ENCODE data around the gene PGLYRP3. TPM values are rescaled to one million over a fixed set of nuclear protein-coding genes. Genes with fewer than 3 reads are reported as not detected.

The PGLYRP3 gene
- total and polyA plus RNA-seq, 12 donors = not detected

DNA sequence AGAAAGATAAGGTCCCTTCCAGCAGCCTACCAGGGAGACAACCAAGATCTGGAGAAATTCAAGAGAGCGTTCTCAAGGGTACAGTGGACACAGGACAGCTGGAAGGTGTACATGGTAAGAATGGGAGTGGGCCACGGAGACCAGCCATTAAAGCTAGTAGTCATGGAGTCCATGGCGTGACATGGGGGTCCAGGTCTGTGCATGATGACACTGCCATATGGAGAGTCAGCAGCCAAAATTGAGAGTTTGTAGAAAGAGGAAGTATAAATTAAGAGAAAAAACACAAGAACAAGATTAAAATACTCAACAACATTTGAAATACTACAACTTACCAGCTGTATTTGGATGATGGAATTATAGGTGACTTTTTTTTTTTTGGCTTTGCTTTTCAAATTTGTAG, 61.2 kb downstream of the PGLYRP3 start:
- WGBS, 4 donors = 83 to 90% (median 84%) methylated on average over 3 of the region's 3 CpGs
- intact Hi-C loops (cut with DNase I) = no loop called here
- DNase-seq = no peak
- no peaks in the 10 kb centered on the region for H3K9me3 ChIP-seq (replicated peaks in 1 of 3)
- no peak overlapping the region for H3K4me3 ChIP-seq
- no peak overlapping the region for H3K27ac ChIP-seq
- no peaks in the 10 kb centered on the region for H3K36me3 ChIP-seq (replicated peaks in 1 of 2)
- TF ChIP-seq POLR2A (IDR thresholded peaks at IDR 0.05) = no peak
- peaks cover 10% of the 10 kb centered on the region for H3K27me3 ChIP-seq
- H3K4me1 ChIP-seq (replicated peaks in 1 of 2) = no peaks in the 10 kb centered on the region

DNA sequence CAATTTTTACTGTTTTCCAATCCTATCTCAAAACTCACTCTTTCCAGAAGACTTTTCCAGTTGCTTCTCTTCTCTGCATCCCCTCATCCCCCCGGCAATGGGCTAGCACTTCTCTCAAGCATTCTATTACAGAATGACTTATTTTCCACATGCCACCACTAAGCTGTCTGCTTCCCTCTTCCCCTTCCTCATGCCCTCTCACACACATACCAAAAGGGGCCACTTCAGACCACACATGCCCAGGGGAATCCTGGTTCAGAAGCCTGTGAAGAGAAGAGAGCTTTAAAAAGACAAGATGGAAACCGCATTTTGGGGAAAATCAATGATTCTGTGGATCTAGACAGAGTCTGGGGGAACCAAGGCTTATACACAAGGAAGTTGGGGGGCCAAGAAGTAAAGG, 61.7 kb downstream of the PGLYRP3 start:
- intact Hi-C loops (cut with DNase I) = no loop called here
- H3K4me1 ChIP-seq (replicated peaks in 1 of 2) = no peaks in the 10 kb centered on the region
- peaks cover 10% of the 10 kb centered on the region for H3K27me3 ChIP-seq
- 73 to 85% (median 77%) methylated on average over 2 of the region's 2 CpGs for WGBS, 4 donors
- TF ChIP-seq, protein P1, sequence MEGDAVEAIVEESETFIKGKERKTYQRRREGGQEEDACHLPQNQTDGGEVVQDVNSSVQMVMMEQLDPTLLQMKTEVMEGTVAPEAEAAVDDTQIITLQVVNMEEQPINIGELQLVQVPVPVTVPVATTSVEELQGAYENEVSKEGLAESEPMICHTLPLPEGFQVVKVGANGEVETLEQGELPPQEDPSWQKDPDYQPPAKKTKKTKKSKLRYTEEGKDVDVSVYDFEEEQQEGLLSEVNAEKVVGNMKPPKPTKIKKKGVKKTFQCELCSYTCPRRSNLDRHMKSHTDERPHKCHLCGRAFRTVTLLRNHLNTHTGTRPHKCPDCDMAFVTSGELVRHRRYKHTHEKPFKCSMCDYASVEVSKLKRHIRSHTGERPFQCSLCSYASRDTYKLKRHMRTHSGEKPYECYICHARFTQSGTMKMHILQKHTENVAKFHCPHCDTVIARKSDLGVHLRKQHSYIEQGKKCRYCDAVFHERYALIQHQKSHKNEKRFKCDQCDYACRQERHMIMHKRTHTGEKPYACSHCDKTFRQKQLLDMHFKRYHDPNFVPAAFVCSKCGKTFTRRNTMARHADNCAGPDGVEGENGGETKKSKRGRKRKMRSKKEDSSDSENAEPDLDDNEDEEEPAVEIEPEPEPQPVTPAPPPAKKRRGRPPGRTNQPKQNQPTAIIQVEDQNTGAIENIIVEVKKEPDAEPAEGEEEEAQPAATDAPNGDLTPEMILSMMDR (IDR thresholded peaks at IDR 0.05) = no peak
- TF ChIP-seq POLR2A (IDR thresholded peaks at IDR 0.05) = no peak
- no peaks in the 10 kb centered on the region for H3K9me3 ChIP-seq (replicated peaks in 1 of 3)
- no peaks in the 10 kb centered on the region for H3K36me3 ChIP-seq (replicated peaks in 1 of 2)
- no peak overlapping the region for H3K4me3 ChIP-seq
- DNase-seq = no peak
- no peak overlapping the region for H3K27ac ChIP-seq

DNA sequence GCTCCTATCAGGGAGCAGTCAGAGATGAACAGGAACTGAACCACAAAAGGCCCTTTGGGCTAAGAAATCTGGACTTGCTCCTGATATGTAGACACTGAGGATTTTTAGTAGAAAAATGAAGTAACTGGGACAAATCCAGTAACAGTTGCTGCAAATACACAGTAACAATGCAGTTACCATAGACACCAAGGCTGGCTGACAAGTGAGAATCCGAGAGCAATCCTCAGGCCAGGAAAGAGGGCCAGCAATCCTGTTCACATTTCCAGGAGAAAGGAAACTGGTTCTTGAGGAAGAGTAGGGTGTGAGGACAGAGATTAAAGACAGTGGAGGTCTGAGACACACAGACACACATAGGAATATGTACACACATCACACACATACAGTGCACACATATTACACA, 62.6 kb downstream of the PGLYRP3 start:
- H3K27ac ChIP-seq = no peak overlapping the region
- DNase-seq = no peak
- no peaks in the 10 kb centered on the region for H3K4me1 ChIP-seq (replicated peaks in 1 of 2)
- TF ChIP-seq POLR2A (IDR thresholded peaks at IDR 0.05) = no peak
- TF ChIP-seq, protein P1 (IDR thresholded peaks at IDR 0.05) = no peak
- no peak overlapping the region for H3K4me3 ChIP-seq
- intact Hi-C loops (cut with DNase I) = no loop called here
- no peaks in the 10 kb centered on the region for H3K9me3 ChIP-seq (replicated peaks in 1 of 3)
- WGBS, 4 donors = 40 to 67% (median 50%) methylated on average over 1 of the region's 1 CpG
- no peaks in the 10 kb centered on the region for H3K36me3 ChIP-seq (replicated peaks in 1 of 2)
- peaks cover 10% of the 10 kb centered on the region for H3K27me3 ChIP-seq

DNA sequence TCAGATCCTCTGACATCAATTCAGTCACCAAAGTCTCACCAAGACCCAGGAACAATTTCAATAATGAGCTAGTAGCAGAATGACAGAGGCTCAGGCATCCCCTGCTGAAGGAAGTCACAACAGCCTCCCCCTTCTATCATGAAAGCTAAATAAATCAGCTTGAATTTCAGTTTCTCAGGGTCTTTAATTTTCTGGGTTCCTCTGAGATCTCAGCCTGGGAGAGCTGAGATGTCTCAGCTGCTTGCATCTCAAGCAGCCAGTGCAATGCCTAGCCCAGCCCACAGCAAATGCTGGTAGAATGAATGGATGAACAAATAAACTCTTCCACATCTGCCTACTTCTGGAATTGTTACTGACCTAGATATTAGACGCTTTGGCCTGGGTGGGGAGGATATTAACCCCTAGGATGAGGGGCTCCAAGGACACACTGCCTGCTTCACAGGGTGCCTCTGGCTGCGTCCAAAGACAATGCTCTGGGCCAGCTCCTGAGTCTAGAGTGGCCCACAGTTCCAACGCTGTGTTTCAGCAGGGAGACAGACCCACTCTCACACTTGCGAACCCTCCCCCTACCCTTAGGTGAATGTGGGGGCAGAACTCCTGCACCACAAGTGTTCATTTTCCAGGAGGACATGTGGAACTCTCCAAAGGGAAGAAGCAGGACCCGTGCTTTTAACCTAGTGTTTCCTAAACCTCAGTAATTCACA, 64.4 kb downstream of the PGLYRP3 start:
- 51 to 77% (median 62%) methylated on average over 4 to 5 of the region's 5 CpGs for WGBS, 4 donors
- DNase-seq = no peak
- Histone ChIP-seq H3K4me3 (no peak overlapping the region), H3K9me3 (replicated peaks in 1 of 3) (no peaks in the 10 kb centered on the region), H3K36me3 (replicated peaks in 1 of 2) (no peaks in the 10 kb centered on the region), H3K27me3 (peaks cover 10% of the 10 kb centered on the region), H3K4me1 (replicated peaks in 1 of 2) (no peaks in the 10 kb centered on the region), H3K27ac (no peak overlapping the region)
- intact Hi-C loops (cut with DNase I) = no loop called here
- TF ChIP-seq, protein P1 (IDR thresholded peaks at IDR 0.05) = no peak
- TF ChIP-seq POLR2A (IDR thresholded peaks at IDR 0.05) = no peak

Small RNAs within 50 kb of the gene (small RNA-seq; reads per million reads assigned to genes)
- 0 reads per million in 2 donors for gene RNU6-160P

Other genes starting within 250 kb of the PGLYRP3 start
- under 1 TPM in 1 of 9 donors, not detected in 8; 0.50 TPM for gene SPRR2B, start 241.3 kb downstream of the PGLYRP3 start, total RNA-seq
- not detected for gene SPRR2B, start 241.3 kb downstream of the PGLYRP3 start, polyA plus RNA-seq
- not detected for gene SPRR2E, start 218.4 kb downstream of the PGLYRP3 start, total RNA-seq
- under 1 TPM in 1 of 3 donors, not detected in 2; 0.54 TPM for gene SPRR2E, start 218.4 kb downstream of the PGLYRP3 start, polyA plus RNA-seq
- gene SPRR2F, start 199.4 kb downstream of the PGLYRP3 start, total RNA-seq = not detected
- not detected for gene SPRR2F, start 199.4 kb downstream of the PGLYRP3 start, polyA plus RNA-seq
- gene SPRR2G, start 162.1 kb downstream of the PGLYRP3 start, total RNA-seq = not detected
- gene SPRR2G, start 162.1 kb downstream of the PGLYRP3 start, polyA plus RNA-seq = not detected
- gene LELP1, start 109.5 kb downstream of the PGLYRP3 start, total RNA-seq = not detected
- not detected for gene LELP1, start 109.5 kb downstream of the PGLYRP3 start, polyA plus RNA-seq
- not detected for gene PRR9, start 95.4 kb downstream of the PGLYRP3 start, total RNA-seq
- not detected for gene PRR9, start 95.4 kb downstream of the PGLYRP3 start, polyA plus RNA-seq
- gene LORICRIN, start 53.3 kb downstream of the PGLYRP3 start, total RNA-seq = not detected
- gene LORICRIN, start 53.3 kb downstream of the PGLYRP3 start, polyA plus RNA-seq = not detected
- gene PGLYRP4, start 35.9 kb upstream of the PGLYRP3 start, total RNA-seq = not detected
- gene PGLYRP4, start 35.9 kb upstream of the PGLYRP3 start, polyA plus RNA-seq = not detected
- gene S100A9, start 44.9 kb upstream of the PGLYRP3 start, total RNA-seq = 100 to 1,000 TPM in 6 of 9 donors, 10 to 100 TPM in 3; 30.6 to 544 (median 165) TPM
- gene S100A9, start 44.9 kb upstream of the PGLYRP3 start, polyA plus RNA-seq = 100 to 1,000 TPM in 2 of 3 donors, 10 to 100 TPM in 1; 73.9 to 228 (median 151) TPM
- 1 to 10 TPM in 6 of 9 donors, not detected in 3; 1.1 to 4.6 (median 1.6) TPM for gene S100A12, start 62.7 kb upstream of the PGLYRP3 start, total RNA-seq
- 1 to 10 TPM; 4.7 to 9.1 (median 5.9) TPM for gene S100A12, start 62.7 kb upstream of the PGLYRP3 start, polyA plus RNA-seq
- gene S100A8, start 78.1 kb upstream of the PGLYRP3 start, total RNA-seq = 100 to 1,000 TPM in 2 of 9 donors, 10 to 100 TPM in 6, 1 to 10 TPM in 1; 3.4 to 257 (median 55.0) TPM
- 100 to 1,000 TPM in 2 of 3 donors, 10 to 100 TPM in 1; 27.6 to 231 (median 164) TPM for gene S100A8, start 78.1 kb upstream of the PGLYRP3 start, polyA plus RNA-seq
- not detected for gene S100A7A, start 103.6 kb upstream of the PGLYRP3 start, total RNA-seq
- not detected for gene S100A7A, start 103.6 kb upstream of the PGLYRP3 start, polyA plus RNA-seq
- gene S100A7, start 147.7 kb upstream of the PGLYRP3 start, total RNA-seq = not detected
- gene S100A7, start 147.7 kb upstream of the PGLYRP3 start, polyA plus RNA-seq = not detected
- gene S100A6, start 223.0 kb upstream of the PGLYRP3 start, total RNA-seq = 100 to 1,000 TPM in 8 of 9 donors, 10 to 100 TPM in 1; 39.4 to 609 (median 369) TPM
- 1,000 to 10,000 TPM in 2 of 3 donors, 100 to 1,000 TPM in 1; 121 to 4,129 (median 3,763) TPM for gene S100A6, start 223.0 kb upstream of the PGLYRP3 start, polyA plus RNA-seq
- gene S100A5, start 228.0 kb upstream of the PGLYRP3 start, total RNA-seq = under 1 TPM in 1 of 9 donors, not detected in 8; 0.17 TPM
- gene S100A5, start 228.0 kb upstream of the PGLYRP3 start, polyA plus RNA-seq = not detected
- gene S100A4, start 232.9 kb upstream of the PGLYRP3 start, total RNA-seq = 100 to 1,000 TPM in 4 of 9 donors, 10 to 100 TPM in 4, 1 to 10 TPM in 1; 7.9 to 291 (median 88.0) TPM
- 100 to 1,000 TPM in 2 of 3 donors, 10 to 100 TPM in 1; 26.7 to 742 (median 455) TPM for gene S100A4, start 232.9 kb upstream of the PGLYRP3 start, polyA plus RNA-seq
- gene S100A3, start 236.3 kb upstream of the PGLYRP3 start, total RNA-seq = 1 to 10 TPM in 2 of 9 donors, under 1 TPM in 3, not detected in 4; 0.28 to 2.9 (median 0.54) TPM
- gene S100A3, start 236.3 kb upstream of the PGLYRP3 start, polyA plus RNA-seq = 1 to 10 TPM in 2 of 3 donors, not detected in 1; 1.9 to 3.8 TPM